HEK293T (cell line): ENCODE data around the gene FERMT1.
"Not testable (repeated sequence)": the region's sequence is repeated elsewhere in the genome, so short reads cannot be mapped to it uniquely, and the experiment has no call there.

ENCODE experiments used
- CTCF ChIA-PET: fragments of 350-600 bp; formaldehyde crosslinking; extraction: SDS; loops from one replicate; lab custom pipeline; 2021; ENCODE audit warnings: antibody characterized with exemption, inconsistent platforms; lab: Yijun Ruan, JAX
- POLR2A ChIA-PET: fragments of 350-600 bp; formaldehyde crosslinking; extraction: SDS; loops from one replicate; lab custom pipeline; 2020; ENCODE audit warnings: antibody characterized with exemption, inconsistent platforms; lab: Yijun Ruan, JAX
- DNase-seq: peaks from one replicate; pipeline ENCODE4 v3.0.0; 2012; ENCODE audit warnings: mixed read lengths; ENCODE audit errors: extremely low spot score
- ARNT ChIP-seq: fragments of 450-650 bp; IDR thresholded peaks from 2 replicates; pipeline ENCODE4 v1.6.1; 2017; ENCODE audit warnings: mild to moderate bottlenecking
- BHLHE40 ChIP-seq: fragments of 450-650 bp; IDR thresholded peaks from 2 replicates; pipeline ENCODE4 v1.6.1; 2016; ENCODE audit warnings: mild to moderate bottlenecking, moderate library complexity, borderline replicate concordance
- CTBP1 ChIP-seq: fragments of 450-650 bp; IDR thresholded peaks from 2 replicates; pipeline ENCODE4 v1.6.1; 2016; ENCODE audit warnings: borderline replicate concordance
- ELF4 ChIP-seq: fragments of 450-650 bp; IDR thresholded peaks from 2 replicates; pipeline ENCODE4 v1.6.1; 2017; ENCODE audit warnings: antibody characterized with exemption
- FOXA1 ChIP-seq: fragments of 450-650 bp; IDR thresholded peaks from 2 replicates; pipeline ENCODE4 v1.6.1; 2016; ENCODE audit warnings: mild to moderate bottlenecking
- FOXK2 ChIP-seq: fragments of 450-650 bp; IDR thresholded peaks from 2 replicates; pipeline ENCODE4 v1.6.1; 2016; ENCODE audit warnings: mild to moderate bottlenecking
- FOXM1 ChIP-seq: fragments of 450-650 bp; IDR thresholded peaks from 2 replicates; pipeline ENCODE4 v1.6.1; 2017; ENCODE audit warnings: mild to moderate bottlenecking, borderline replicate concordance
- HDGF ChIP-seq: fragments of 450-650 bp; IDR thresholded peaks from 2 replicates; pipeline ENCODE4 v1.6.1; 2017; ENCODE audit warnings: antibody characterized with exemption, borderline replicate concordance
- L3MBTL2 ChIP-seq: fragments of 450-650 bp; conservative IDR thresholded peaks from 2 replicates; pipeline ENCODE4 v1.6.1; 2016; ENCODE audit warnings: mild to moderate bottlenecking
- LEF1 ChIP-seq: fragments of 450-650 bp; IDR thresholded peaks from 2 replicates; pipeline ENCODE4 v1.6.1; 2017; ENCODE audit warnings: mild to moderate bottlenecking, borderline replicate concordance
- NFRKB ChIP-seq: fragments of 450-650 bp; IDR thresholded peaks from 2 replicates; pipeline ENCODE4 v1.6.1; 2016; ENCODE audit warnings: mild to moderate bottlenecking, moderate library complexity
- PKNOX1 ChIP-seq: fragments of 450-650 bp; IDR thresholded peaks from 2 replicates; pipeline ENCODE4 v1.6.1; 2016
- SP1 ChIP-seq: fragments of 450-650 bp; IDR thresholded peaks from 2 replicates; pipeline ENCODE4 v1.6.1; 2017
- SUZ12 ChIP-seq: fragments of 450-650 bp; IDR thresholded peaks from 2 replicates; pipeline ENCODE4 v1.6.1; 2016; ENCODE audit warnings: mild to moderate bottlenecking
- TARDBP ChIP-seq: fragments of 450-650 bp; IDR thresholded peaks from 2 replicates; pipeline ENCODE4 v1.6.1; 2016
- ZNF384 ChIP-seq: fragments of 450-650 bp; IDR thresholded peaks from 2 replicates; pipeline ENCODE4 v1.6.1; 2016

The FERMT1 gene

GRCh38 chr20:6055161-6055783, 67.6 kb downstream of the FERMT1 start:
- CTCF ChIA-PET: no interaction called here
- no peak for TF ChIP-seq BHLHE40
- no peak for TF ChIP-seq CTBP1
- TF ChIP-seq ARNT: no peak
- no peak for TF ChIP-seq ZNF384
- TF ChIP-seq ELF4: no peak
- no peak for TF ChIP-seq FOXK2
- TF ChIP-seq LEF1: no peak
- no peak for TF ChIP-seq FOXA1
- TF ChIP-seq TARDBP: no peak
- TF ChIP-seq FOXM1: no peak
- TF ChIP-seq PKNOX1: no peak
- TF ChIP-seq SP1: no peak
- no peak for TF ChIP-seq L3MBTL2
- POLR2A ChIA-PET: no interaction called here
- DNase-seq: no peak

GRCh38 chr20:6054689-6055051, 68.2 kb downstream of the FERMT1 start:
- POLR2A ChIA-PET, CTCF ChIA-PET: not testable (repeated sequence)

GRCh38 chr20:6053776-6054688, 68.8 kb downstream of the FERMT1 start, which contains the start of gene LRRN4:
Gene LRRN4, minus strand, starts transcription at chr20:6054060. Its CDS starts 1,261 bp downstream, at chr20:6052799.
- TF ChIP-seq TARDBP (no peak), CTBP1 (no peak), HDGF (no peak), BHLHE40 (no peak), ZNF384 (no peak), ELF4 (no peak), L3MBTL2 (no peak), NFRKB (no peak), FOXK2 (no peak), SP1 (no peak), FOXA1 (no peak), LEF1 (no peak), PKNOX1 (no peak), SUZ12 (no peak)
- DNase-seq: no peak
- POLR2A ChIA-PET: interaction anchor here (0.6 kb wide), 1 partner anchor 21 kb away, joined by 3 read pairs; no protein-coding TSS in a partner anchor
- CTCF ChIA-PET: no interaction called here

More at GRCh38 chr20:6054689-6055051, 68.2 kb downstream of the FERMT1 start:
- not testable (repeated sequence) for DNase-seq

- CTCF ChIA-PET: no interaction called here
- POLR2A ChIA-PET: interaction anchor here (0.6 kb wide), 1 partner anchor 21 kb away, joined by 3 read pairs; no protein-coding TSS in a partner anchor
- no peak for DNase-seq
- no peak for TF ChIP-seq FOXA1
Observed at GRCh38 chr20:6053064-6053775, 69.6 kb downstream of the FERMT1 start.

GRCh38 chr20:6051505-6051904, 71.3 kb downstream of the FERMT1 start:
- DNase-seq: no peak
- ChIA-PET CTCF (no interaction called here), POLR2A (no interaction called here)
- TF ChIP-seq LEF1 (no peak), ELF4 (no peak), NFRKB (no peak), L3MBTL2 (no peak), ZNF384 (no peak), FOXK2 (no peak), CTBP1 (no peak), SP1 (no peak), TARDBP (no peak), FOXM1 (no peak), SUZ12 (no peak), BHLHE40 (no peak)

GRCh38 chr20:6048391-6048790, 74.4 kb downstream of the FERMT1 start:
- no peak for DNase-seq
- ChIA-PET POLR2A (no interaction called here), CTCF (no interaction called here)
- TF ChIP-seq ELF4: no peak
- TF ChIP-seq FOXK2: no peak
- TF ChIP-seq NFRKB: no peak
- TF ChIP-seq CTBP1: no peak
- no peak for TF ChIP-seq FOXM1
- TF ChIP-seq ARNT: no peak
- TF ChIP-seq SP1: no peak
- no peak for TF ChIP-seq L3MBTL2
- no peak for TF ChIP-seq SUZ12
- no peak for TF ChIP-seq FOXA1
- TF ChIP-seq BHLHE40: no peak
- no peak for TF ChIP-seq ZNF384
- TF ChIP-seq HDGF: no peak
- TF ChIP-seq TARDBP: no peak
- no peak for TF ChIP-seq PKNOX1
- no peak for TF ChIP-seq LEF1
